HG03108 (cell line): ENCODE results near the gene MAP3K4.

Source experiments
- ATAC-seq: cut with Tn5 transposase; IDR thresholded peaks from one replicate; pipeline ENCODE4 v1.9.1; 2021; ENCODE audit warnings: moderate library complexity; ENCODE audit not compliant: unreplicated experiment

MAP3K4 gene

GRCh38 chr6:161033667-161034066 lies 42.1 kb downstream of the MAP3K4 start:
- no peak for ATAC-seq

DNA sequence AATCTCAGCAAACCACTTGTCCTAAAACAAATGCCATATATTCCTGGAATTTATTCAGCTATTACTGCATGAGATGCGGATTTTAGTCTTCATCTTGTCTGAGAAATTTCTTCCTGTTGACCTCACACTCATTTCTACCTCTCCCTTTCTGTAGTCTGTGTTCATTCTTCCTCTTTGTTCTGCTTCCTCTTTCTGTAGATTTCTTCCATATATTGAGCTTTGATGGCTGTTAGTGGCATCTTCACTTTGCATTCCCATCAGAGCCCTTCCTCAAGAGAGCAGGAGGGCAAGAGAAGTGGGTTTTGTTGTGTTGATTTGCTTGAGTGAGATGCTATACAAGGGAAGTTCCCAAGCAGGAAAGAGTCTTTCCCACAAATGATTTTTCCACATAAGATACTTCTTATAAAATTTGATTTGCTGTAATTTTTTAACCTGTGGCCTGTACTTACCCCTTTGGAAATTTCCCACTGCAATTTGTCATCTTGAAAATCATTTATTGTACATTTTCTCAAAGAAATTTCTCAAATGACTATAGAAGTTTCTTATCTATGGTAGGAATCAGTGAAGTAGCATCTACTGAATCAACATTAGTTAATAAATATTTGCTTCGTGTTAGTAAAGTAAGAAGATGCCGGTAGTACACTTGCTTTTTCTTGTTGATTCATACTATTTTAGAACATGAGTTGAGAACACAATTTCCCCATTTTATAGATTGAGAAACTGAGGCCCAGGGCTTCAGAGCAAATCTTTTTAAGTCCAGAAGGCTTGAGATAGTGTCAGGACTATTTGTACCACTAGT lies 43.8 kb downstream of the MAP3K4 start:
- ATAC-seq = no peak

DNA sequence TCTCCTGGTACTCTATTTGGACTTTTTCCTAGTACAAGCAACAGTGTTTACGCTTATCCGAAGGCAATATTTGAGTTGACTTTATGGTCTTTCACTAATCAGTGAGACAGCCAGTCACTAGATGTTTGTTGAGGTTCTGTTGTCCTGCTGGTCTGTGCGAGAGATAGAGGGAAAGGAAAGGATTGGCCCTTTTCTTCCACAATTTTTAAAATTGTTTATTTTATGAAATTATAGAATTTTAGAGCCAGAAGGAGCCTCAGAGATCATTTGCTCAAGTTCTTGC lies 44.4 kb downstream of the MAP3K4 start:
- ATAC-seq = no peak

DNA sequence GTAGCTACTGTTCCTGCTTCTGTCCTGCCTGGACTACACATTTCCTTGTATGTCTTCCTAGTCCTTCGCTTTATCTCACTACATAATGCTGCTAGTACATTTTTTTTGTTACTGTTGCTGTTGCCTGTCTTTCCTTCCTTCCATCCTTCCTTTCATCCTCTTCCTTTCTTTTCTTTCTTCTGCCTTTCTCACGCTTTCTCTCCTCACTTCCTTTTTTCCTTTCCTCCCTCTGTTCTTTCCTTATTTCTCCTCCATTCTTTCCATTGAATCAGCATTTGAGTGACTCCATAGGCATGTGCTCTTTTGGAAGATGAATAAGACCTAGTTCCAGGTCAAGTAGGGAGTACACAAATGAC lies 46.3 kb downstream of the MAP3K4 start:
- ATAC-seq = no peak

DNA sequence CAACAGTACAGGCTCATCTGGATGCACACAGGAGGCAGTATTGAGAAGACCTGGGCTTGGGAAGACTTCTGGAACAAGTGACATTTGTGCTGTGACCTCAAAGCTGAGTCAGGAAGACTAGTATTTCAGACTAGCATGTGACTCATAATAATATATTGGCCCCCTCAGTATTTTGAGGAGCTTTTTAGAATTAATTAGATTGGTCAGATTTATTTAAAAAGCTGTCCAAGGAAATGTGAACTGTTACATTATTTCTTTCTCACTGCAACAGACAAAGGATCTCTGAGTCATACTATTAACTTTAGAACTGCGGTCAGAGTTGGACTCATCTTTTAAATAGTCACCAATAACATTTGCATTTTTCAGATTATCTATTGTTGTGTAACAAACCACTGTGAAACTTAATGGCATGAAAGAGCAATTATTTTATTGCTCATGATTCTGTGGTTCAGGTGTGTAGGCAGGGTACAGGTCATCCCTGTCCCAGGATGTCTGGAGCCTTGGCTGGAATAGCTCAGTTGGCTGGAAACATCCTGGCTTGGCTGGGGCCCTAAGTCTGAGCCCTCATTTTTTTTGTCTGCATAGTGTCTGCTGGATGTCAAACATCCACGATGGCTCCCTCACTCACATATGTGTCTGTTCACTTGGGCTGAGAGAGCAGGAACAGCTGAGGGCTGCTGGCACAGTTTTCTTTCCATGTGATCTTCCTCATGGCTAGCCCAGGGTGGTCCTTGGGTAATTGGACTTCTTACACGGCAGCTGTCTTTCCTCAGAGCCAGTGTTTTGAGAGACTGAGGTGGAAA lies 46.9 kb downstream of the MAP3K4 start:
- ATAC-seq = peak; percentile 83

DNA sequence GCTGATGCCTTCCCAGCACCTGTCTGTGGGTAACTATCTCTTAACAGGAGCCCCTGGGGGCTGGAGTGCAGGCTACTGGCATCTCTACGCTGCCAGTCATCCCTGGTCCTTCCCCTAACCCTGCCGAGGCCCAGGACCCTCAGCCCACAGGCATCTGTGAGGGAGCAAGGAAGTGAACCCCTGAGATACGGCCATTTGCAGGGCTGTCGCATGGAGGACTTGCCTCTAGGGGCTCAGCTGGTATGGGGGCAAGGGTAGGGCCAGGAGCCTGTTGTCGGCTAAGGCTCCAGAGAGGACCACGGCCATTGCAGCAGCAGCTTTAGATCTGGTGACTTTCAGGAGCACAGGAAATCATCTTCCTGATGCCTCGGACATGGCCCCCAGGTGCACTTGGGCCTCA lies 49.7 kb downstream of the MAP3K4 start:
- ATAC-seq = no peak

- ATAC-seq = no peak
Measured at GRCh38 chr6:161044335-161044734, 52.8 kb downstream of the MAP3K4 start.

DNA sequence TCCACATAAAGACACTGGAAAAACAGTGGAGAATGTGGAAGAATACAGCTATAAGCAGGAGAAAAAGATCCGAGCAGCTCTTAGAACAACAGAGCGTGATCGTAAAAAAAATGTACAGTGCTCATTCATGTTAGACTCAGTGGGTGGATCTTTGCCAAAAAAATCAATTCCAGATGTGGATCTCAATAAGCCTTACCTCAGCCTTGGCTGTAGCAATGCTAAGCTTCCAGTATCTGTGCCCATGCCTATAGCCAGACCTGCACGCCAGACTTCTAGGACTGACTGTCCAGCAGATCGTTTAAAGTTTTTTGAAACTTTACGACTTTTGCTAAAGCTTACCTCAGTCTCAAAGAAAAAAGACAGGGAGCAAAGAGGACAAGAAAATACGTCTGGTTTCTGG lies 57.1 kb downstream of the MAP3K4 start:
- no peak for ATAC-seq

GRCh38 chr6:161050134-161050765 lies 58.7 kb downstream of the MAP3K4 start:
- no peak for ATAC-seq

- no peak for ATAC-seq
Measured at GRCh38 chr6:161053103-161053502, 61.5 kb downstream of the MAP3K4 start.

DNA sequence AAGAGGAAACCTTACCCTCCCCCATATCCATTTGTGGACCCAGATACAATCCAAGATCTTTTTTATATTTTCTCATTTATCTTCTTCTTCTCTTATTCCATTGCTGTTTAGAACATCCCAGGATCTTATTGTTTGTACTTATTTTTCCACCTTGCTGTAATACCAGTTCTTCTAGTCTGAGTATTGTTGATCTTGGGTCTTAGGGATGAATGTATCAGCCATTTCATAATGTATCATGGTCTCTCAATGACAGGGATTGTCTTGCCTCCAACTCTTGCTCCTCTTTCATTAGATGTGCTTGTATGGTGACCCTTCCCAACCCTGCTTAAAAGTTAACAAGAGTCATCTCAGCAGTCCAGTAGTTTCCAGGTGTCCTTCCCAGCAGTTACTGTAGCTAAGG lies 63.3 kb downstream of the MAP3K4 start:
- ATAC-seq = no peak

DNA sequence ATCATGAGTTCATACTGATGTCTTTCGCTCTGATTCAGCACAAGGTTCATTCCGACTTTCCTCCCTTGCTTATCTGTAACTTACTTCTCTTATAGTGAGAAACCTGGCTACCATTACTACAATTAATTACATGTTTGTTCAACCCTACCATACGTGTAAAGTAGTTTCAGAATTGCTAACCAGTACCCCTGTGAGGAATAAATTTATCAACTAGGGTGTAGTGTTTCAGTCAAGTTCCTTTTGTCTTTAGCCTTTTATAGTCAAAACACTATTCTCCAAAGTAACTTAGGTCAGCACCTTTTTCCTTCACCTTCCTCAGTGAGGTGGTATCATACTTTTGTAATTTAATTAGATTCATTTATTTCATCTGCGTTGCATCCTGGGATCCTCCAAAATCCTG lies 64.9 kb downstream of the MAP3K4 start:
- no peak for ATAC-seq

GRCh38 chr6:161057103-161058091 lies 65.8 kb downstream of the MAP3K4 start:
- ATAC-seq = no peak

DNA sequence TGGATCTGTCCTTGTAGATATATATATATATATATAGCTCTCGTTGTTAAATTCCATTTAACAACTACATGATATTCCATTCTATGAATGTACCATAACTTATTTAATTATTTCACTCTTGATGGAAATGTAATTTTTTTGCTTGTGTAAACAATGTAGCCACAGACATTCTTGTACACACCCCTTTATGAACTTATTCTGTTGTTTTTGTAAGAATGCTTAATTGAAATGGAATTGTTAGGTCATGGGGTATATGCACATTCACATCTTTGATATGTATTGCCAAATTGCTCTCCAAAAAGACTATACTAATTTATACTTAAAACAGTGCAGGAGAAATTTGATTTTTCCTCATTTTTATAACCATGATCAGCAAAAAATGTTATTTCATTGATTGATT lies 67.2 kb downstream of the MAP3K4 start:
- no peak for ATAC-seq

- ATAC-seq = no peak
Measured at GRCh38 chr6:161061576-161061975, 70.0 kb downstream of the MAP3K4 start.

DNA sequence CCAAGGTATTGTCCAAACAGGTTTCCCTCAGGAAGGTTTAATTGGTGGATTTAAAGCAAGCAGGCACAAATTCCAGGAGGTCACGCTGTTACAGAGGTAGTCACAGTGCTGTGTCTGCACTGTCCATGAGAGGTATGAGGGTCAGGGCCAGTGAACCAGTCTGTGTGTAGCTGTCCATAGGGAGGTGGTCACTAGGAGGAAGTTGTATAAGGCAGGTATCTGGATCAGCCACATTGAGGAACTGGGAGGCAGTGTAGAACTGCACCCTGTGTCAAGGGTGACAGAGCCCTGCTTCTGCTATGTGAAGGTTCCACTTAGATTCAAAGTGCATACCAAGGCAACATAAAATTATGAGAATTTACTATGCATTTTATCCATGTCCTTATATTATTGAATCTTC lies 73.3 kb downstream of the MAP3K4 start:
- ATAC-seq = peak; percentile 46

DNA sequence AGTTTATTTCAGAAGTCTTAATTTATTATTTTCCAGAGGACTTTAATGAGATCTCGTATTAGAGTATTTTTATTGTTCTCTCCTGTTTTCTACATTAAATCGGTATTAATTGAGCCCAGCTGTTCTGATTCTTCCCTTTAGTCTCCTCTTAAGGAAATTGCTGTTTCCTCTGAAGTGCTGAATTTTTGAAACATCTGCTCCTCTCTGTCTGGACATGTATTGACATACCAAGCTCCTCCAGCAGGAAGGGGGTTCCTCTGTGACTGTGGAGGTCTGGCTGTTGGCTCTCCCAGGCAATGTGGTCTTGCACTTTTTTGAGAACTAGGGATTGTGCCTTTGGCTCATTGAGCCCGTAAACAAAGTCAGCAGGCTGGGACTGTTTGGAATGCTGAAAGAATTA lies 74.9 kb downstream of the MAP3K4 start:
- no peak for ATAC-seq

DNA sequence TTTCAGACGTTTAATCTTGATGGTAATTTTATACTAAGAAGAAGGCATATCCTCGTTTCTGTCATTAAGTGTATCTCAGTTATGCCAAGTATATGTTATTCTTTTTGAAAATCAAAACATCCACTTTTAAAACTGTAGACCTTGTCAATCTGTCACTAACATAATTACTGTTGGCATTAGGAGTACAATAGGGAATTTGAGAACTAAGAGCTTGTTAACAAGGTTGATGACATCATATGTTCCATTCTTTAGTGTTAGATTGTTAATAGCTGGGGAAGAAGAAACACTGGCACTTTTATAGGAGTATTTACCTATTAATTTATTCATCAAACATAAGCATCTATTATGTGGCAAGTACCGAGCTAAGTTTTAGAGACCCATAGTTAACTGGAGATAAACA lies 76.2 kb downstream of the MAP3K4 start:
- ATAC-seq = no peak

DNA sequence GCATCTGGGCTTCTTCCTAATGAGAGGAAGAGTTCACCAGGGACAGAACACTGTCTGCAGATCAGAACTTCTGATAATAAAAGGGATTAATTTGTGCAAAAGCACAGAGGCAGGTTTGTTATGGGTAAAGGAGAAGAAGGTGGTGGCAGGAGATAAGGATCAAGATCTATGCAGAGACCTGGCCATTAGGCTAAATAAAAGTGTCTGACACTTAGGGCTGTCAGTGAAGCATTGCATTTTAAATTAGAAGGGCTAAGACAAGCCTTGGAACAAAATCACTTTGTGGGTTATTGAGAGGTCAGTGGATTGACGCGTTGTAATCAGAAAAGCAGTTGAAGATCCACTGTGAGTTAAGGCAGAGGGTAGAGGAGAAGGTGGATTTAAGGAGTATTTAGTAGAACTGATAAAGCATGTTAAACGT lies 76.8 kb downstream of the MAP3K4 start:
- no peak for ATAC-seq

GRCh38 chr6:161073930-161074329 lies 82.4 kb downstream of the MAP3K4 start:
- ATAC-seq = no peak
